NT2/D1 (cell line): ENCODE data around the gene SYNPO2.

Source experiments
- SUZ12 ChIP-seq: IDR thresholded peaks from 2 replicates; pipeline ENCODE4 v1.6.1; 2011; ENCODE audit not compliant: insufficient read length, insufficient read depth; ENCODE audit errors: extremely low read depth
- YY1 ChIP-seq: IDR thresholded peaks from 2 replicates; pipeline ENCODE4 v1.6.1; 2011; ENCODE audit not compliant: insufficient read length, insufficient read depth
- ZNF274 ChIP-seq: IDR thresholded peaks from 2 replicates; pipeline ENCODE4 v1.6.1; 2011; ENCODE audit warnings: mild to moderate bottlenecking, low read depth, low read length

- TF ChIP-seq ZNF274 = no peak
- TF ChIP-seq SUZ12 = no peak
- no peak for TF ChIP-seq YY1
Measured at GRCh38 chr4:118948545-118949144, 60.0 kb downstream of the SYNPO2 start.
